HFF-Myc (cell line): Measurements from ENCODE around the gene RFX8.

Experiments used
- DNase-seq: peaks from one replicate; pipeline ENCODE4 v3.0.0-alpha.2; 2011; ENCODE audit warnings: low read depth; ENCODE audit errors: extremely low read depth
- H3K4me3 ChIP-seq: replicated peaks from 2 replicates; pipeline ENCODE4 v1.5.1; 2011; ENCODE audit warnings: low read depth, mild to moderate bottlenecking, control low read depth, low read length
- CTCF ChIP-seq: IDR thresholded peaks from 2 replicates; pipeline ENCODE4 v1.5.1; 2012; ENCODE audit warnings: mild to moderate bottlenecking, low read depth, low read length, control low read depth; ENCODE audit errors: missing control alignments

The RFX8 gene

GRCh38 chr2:101426822-101427221, 48.1 kb downstream of the RFX8 start:
- no peak for DNase-seq
- TF ChIP-seq CTCF = no peak
- no peak overlapping the region for H3K4me3 ChIP-seq

- TF ChIP-seq CTCF = no peak
- DNase-seq = no peak
- H3K4me3 ChIP-seq = no peak overlapping the region
Observed at GRCh38 chr2:101420623-101421022, 54.3 kb downstream of the RFX8 start.

GRCh38 chr2:101419096-101419663, 55.7 kb downstream of the RFX8 start:
- DNase-seq = no peak
- no peak overlapping the region for H3K4me3 ChIP-seq
- peak; percentile 76 for TF ChIP-seq CTCF

GRCh38 chr2:101418460-101419095, 56.3 kb downstream of the RFX8 start:
- no peak for TF ChIP-seq CTCF
- DNase-seq = no peak
- no peak overlapping the region for H3K4me3 ChIP-seq

GRCh38 chr2:101416609-101417008, 58.3 kb downstream of the RFX8 start:
- no peak for DNase-seq
- TF ChIP-seq CTCF = no peak
- H3K4me3 ChIP-seq = no peak overlapping the region

GRCh38 chr2:101415884-101416283, 59.0 kb downstream of the RFX8 start:
- no peak for DNase-seq
- H3K4me3 ChIP-seq = no peak overlapping the region
- TF ChIP-seq CTCF = no peak

GRCh38 chr2:101415220-101415619, 59.7 kb downstream of the RFX8 start:
- peak; percentile 4 for TF ChIP-seq CTCF
- H3K4me3 ChIP-seq = no peak overlapping the region
- no peak for DNase-seq
